Left lobe of liver (tissue), 2 donors: ENCODE data around the gene STK11. TPM values are rescaled to one million over a fixed set of nuclear protein-coding genes. Genes with fewer than 3 reads are reported as not detected.
"Not testable (repeated sequence)": the region's sequence is repeated elsewhere in the genome, so short reads cannot be mapped to it uniquely, and the experiment has no call there.

Experiments
- ATAC-seq: fragments of 200-7000 bp; cut with Tn5 transposase; one replicate; pipeline ENCODE4 v1.9.1; 2020; ENCODE audit warnings: mild to moderate bottlenecking, moderate library complexity
- DNase-seq: peaks from one replicate; pipeline ENCODE4 v3.0.0-alpha.2; 2020; ENCODE audit warnings: low spot score
- total RNA-seq: library from RNA; stranded (reverse); gene quantifications from one replicate; pipeline ENCODE4 v1.2.1, GENCODE V29; 2021
- donor health status: DM: no; HTN: no; CAD: no; lungs with moderate emphysema.
- donor health status: DM: no; HTN: yes; CAD: no.

The STK11 gene
- total RNA-seq, 1 donor from 2014 or later, result 33.1 TPM

DNA sequence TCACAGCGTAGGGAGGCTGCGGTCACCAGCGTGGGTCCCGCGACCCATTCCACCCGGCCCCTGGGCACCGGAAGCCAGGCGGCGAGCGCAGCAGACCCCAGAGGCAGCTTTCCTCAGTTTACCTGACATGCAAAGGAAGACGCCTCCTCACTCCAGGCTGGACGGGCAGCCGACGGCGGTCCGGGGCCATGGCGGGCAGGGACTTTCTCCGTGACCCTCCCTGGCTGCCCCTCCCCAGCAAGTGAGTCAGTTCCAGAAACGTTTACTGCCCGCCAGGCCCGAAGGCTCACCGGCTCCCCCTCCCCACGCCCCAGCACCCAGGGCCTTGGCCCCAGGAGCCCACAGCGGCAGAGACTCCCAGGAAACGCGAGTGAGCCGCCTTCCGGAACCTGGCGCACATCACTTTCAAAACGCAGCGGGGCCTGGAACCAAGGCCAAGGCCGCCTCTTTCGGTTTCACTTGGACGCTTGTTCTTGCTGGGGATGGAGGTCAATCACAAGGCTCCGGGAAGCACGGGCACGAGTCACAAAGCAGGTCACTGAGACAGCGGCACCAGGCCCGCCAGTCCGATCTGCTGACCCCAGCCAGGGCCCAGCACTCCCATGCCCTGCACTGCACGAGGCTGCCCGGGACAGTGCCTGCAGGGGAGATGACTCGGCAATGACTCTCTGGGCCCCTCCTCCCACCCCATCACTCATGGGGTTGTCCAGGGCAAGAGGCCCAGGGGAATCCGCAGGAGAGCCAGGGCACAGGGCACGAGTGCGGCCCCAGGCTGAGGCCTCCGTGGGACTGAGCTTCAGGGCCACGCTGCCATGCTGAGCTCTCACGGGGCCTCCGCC lies 36.8 kb upstream of the STK11 start:
- peak; percentile 88 for DNase-seq
- ATAC-seq, result peak; percentile 60

DNA sequence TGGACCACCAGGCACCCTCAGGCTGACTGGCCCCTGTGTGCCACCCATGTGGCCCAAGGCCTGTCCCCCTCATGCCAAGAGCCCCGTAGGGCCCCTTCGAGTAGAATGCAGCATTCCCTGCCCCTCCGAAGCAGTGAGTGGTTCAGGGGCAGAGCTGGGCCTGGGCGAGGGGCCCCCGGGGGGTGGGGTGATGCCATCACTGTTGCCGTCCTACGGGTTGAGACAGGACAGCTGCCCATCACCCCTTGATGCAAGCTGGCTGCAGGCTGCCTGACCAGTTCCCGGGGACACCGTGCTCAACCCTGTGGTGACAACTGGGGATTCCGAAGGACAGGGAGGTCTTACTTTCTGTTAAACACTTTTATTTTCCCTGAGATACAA lies 36.2 kb upstream of the STK11 start:
- DNase-seq (peak; percentile 49), ATAC-seq (no peak)

DNA sequence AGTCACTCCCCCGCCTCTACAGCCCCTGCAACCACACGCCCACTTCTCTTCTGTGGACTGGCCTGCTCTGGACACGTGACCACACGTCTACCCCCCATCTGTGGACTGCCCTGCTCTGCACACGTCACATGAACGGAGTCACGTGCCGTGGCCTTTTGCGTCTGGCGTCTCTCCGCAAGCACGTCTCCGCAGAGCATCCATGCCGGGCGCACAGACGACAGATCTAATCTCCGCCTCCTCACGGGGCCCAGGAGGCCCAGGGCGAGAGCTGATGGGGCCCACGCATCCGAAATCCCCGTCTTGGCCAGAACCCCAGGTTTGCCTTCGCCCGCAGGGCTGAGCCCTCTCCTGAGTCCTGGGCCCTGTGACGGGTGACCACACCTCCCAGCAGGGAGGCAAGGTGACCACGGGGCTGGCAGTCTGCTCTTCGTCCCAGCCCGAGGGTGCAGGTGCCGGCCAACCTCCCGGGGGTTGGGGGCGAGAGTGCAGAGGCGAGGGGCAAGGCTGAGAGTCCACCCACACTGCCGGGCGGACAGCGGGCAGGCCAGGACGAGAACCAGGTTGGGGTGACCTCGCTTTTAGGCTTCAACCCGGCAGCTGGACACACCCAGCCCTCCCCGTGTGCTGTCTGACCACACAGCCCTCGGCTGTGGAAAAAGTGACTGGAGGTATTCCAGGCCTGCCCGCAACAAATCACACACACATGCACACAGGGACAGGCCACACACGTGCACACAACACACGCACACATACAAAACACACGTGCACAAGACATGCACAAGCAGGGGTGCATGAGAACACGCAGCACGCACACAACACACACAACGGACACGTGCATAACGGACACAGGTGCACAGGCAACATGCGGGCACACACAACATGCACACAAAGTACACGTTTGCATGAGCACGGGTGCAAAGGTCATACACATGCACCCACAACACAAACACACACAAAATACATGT lies 35.4 kb upstream of the STK11 start:
- no peak for ATAC-seq
- DNase-seq, result peak; percentile 52

DNA sequence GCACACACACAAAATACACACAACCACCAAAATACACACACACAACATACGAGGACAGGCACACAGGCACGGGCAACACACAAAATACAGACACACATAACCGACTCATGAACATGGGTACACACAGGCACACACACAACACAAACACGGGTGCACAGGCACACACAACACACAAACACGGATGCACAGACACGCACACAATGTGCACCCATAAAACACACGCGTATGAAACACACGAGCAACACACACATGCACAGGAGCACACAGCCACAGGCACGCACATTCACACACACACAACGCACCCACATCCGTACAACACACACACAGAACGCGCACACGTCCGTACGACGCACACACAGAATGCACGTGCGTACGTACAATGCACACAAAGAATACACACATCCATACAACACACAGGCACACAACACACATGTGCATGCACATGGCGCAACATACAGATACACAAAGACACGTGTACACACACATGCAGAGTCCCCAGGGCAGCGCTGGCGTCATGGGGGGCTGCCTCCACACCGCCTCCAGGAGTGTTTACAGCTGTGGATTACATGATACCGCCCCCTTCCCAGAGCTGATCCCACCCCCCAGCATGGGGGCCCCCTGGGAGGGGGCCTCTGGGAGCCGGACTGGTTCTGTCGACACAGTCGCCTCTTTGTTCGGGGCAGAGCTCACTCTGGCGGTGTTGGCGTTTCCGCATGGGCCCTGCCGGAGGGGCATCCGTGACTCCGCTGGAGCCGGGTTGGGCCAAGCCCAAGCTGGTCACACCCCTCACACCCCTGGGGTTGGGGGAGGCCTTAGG lies 34.4 kb upstream of the STK11 start:
- ATAC-seq, result no peak
- no peak for DNase-seq

DNA sequence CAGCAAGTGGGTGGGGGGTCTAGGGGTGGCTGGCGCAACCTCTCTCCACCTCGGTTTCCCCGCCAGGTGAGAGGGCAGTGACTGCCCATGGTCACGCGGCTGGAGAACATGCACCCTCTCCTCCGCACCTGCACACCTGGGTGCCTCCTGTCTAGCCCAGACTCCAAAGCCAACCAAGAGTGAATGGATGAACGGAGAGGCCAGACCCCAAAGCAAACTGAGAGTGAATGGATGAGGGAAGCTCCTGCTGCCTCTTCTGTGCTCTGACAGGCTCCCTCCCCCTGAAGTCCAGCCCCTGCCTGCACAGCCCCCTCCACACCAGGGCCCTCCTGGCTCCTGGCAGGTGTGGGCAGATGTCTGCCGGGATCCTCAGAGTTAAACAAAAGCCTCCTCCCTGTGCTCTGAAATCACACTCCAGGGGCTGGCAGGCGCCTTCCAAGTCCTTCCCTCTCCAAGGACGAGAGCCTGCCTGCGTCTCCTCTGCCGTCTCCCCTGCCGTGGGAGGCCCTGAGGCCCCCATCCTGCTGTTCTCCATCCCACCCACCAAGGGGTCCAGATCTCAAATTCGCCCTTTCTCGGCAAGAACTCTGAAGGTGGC lies 33.7 kb upstream of the STK11 start:
- ATAC-seq (no peak), DNase-seq (peak; percentile 47)

DNA sequence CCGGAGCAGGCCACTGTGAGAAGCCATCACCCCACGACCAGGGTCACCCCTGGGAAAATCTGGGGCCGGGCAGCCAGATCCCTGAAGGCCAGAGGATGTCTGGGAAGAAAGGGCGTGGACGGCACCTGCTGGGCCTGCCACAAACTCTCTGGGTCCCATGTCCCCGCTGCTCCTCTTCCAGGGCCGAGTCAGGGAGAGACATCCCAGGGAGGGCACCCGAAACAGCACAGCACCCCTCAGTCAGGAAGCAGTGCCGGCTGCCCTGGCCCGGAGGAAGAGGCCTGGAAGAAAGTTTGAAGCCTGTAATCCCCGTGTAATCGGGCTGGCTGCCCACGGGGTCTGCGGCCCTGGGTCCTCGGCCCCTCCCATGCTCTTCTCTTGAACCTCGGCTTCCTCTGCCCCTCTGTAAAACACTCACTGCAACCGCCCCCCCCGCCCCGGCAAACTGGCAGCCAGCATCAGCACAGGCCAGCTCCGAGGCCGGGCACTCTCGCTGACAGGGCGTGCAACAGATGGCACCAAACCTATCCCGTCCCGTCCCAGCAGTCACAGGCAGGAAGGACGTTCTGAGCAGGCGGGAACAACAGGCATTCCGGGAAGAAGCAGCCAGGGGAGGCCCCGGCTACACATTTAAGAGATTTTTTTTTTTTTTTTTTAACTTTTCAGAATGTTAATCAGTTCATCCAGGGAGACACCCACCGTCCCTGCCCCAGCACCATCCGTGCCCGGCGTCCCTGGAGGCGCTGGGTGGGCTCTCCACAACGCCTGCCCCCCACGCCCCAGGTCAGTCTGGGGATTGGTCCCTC lies 33.0 kb upstream of the STK11 start:
- peak; percentile 70 for ATAC-seq

DNA sequence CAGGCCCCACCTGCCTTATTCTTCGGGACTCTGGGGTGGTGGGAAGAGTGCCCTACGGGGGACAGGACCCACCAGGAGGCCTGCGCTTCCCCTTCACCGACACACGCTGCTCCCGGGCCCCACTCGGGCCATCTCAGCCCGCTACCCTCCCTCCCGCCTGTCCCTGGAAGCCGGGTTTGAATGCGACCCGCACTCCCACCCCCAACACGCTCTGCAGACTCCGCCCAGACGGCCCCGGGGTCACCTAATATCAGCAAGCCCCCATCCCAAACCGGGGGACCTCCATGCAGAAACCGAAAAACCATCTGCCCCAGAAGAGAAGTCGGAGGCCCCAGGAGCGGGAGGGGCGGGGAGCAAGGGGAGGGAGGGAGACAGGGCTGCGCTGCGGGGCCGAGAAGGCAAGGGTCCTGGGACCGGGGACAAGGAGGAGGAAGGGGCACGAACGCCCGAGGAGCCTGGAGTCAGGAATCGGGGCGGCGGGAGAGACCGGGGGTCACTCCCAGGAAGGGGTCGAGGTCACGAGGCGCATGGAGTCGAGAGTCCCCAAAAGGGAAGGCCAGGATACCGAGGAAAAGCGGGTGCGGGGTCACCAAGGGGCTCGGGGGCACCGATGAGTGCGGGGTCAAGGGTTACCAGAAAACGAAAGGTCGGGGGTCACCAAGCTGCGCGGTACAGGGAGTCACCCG lies 32.3 kb upstream of the STK11 start:
- DNase-seq (peak; percentile 62), ATAC-seq (peak; percentile 18)

More for the DNA sequence above, 33.0 kb upstream of the STK11 start:
- DNase-seq, result peak; percentile 82

DNA sequence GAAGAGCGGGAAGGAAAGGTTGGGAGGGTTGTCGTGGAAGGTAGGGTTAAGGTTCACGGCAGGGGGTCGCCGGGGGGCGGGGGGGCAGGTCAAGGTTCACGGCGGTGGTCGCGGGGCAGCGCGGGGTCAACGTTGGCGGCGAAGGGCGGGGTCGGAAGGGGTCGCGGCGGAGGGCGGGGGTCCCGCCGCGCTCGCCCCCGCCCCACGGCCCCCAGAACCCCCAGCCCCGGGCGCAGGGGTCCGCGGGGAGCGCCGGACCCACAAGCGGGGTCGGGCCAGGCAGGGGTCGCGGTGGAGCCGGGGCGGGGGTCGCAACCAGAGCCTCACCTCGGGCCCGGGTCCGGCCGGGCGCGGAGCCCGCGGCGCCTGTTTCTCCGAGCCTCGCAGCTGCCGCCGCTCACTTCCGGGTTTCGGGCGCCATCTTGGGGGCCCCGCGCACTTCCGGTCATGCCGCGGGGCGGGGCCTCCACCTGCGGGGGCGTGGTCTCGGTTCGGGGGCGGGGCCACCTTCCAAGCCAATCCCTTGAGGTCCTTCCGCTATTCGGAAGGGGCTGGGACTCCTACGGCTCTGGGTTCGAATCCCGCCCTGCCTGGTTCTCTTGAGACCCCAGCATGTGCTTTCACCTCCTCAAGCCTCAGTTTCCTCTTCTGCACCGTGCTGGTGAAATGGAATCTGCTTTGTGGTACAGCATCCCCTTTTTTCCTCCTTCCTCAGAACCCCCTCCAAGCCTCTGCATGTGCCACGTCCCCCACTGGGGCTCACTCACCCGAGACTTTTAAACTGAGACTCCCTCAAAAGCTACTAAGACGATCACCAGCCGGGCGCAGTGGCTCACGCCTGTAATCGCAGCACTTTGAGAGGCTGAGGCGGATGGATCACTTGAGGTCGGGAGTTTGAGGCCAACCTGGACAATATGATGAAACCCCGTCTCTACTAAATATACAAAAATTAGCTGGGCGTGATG lies 31.5 kb upstream of the STK11 start, which contains the start of gene SBNO2:
Gene SBNO2 (minus strand): TSS at position 424 of the 965 bp plus-strand sequence. CDS start 19,992 bp downstream, outside the sequence.
- peak; percentile 92 for DNase-seq
- ATAC-seq, result peak; percentile 76

DNA sequence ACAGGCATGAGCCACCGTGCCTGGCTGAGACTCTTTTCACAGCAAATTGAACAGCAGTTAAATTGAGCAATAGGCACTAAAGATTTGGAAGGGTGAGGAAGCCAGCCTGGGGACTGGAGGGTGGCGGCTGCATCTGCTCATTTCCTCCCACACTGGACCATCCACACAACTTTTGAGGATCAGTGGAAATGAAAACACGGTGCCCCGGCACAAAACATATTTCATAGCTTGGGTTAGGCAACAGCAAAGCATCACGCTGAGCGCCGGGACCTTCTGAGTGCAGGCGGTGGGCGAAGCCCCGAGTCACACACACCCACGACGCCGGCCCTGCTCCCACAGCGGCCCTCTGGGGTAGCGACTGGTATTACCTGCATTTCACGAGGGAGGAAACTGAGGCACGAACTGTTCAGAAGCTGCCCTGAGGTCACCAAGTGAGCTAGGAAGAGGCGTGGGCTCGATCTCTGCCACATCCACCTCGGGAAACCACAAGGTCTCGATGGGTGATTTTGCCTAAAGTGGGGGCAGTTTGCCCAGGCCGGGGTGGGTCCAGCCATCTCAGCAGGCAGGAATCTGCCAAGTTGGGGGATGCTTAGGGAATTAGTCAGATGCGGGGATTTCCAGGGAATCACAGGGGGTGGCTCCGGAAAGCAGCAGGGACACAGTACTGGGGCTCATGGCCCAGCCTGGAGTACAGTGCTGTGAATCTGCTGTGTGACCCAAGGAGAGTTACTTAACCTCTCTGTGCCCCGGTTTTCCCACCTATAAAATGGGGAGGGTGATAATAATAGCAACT lies 28.1 kb upstream of the STK11 start:
- ATAC-seq (no peak), DNase-seq (no peak)

DNA sequence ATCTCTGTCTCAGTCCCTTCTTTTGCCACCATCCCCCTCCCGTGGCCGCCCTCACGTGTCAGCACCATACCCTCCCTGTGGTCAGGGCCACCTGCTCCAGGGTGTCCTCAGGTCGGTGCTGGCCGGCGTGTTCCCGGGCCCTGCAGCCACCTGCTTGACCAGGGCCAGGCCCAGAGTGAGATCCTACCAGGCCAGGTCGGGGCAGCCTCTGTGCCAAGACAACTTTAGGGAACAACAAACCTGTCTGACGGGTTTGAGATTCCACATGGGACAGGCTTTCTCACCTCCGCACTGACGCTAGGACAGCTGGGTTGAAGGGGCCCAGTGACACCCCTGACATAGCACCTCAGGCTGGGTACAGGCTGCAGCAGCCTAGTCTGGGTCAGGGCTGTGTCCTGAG lies 24.0 kb upstream of the STK11 start:
- DNase-seq (no peak), ATAC-seq (peak; percentile 15)

DNA sequence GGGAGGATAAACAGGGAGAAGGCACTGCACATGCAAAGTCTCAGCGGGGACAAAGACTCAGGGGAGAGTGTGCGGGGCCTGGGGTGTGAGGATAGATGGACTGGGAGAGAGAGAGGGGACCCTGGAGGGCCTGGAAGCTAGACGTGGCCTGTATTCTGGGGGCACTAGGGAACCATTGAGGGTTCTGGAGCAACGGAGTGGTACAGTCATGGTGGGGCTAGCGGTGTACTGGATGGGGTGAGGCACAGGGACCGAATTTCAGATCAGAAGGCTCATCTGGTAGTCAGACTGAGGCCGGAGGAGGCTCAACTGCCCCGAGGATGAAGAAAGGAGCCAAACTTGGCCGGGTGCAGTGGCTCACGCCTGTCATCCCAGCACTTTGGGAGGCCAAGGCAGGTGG lies 23.5 kb upstream of the STK11 start:
- no peak for ATAC-seq
- DNase-seq, result no peak

DNA sequence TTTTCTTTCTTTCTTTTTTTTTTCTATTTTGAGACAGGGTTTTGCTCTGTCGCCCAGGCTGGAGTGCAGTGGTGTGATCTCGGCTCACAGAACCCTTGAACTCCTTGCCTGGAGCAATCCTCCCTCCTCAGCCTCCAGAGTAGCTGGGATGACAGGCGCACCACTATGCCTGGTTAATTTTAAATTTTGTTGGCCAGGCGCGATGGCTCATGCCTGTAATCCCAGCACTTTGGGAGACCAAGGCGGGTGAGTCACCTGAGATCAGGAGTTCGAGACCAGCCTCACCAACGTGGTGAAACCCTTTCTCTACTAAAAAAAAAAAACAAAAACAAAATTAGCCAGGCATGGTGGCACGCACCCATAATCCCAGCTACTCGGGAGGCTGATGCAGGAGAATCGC lies 22.9 kb upstream of the STK11 start:
- ATAC-seq (no peak), DNase-seq (no peak)

DNA sequence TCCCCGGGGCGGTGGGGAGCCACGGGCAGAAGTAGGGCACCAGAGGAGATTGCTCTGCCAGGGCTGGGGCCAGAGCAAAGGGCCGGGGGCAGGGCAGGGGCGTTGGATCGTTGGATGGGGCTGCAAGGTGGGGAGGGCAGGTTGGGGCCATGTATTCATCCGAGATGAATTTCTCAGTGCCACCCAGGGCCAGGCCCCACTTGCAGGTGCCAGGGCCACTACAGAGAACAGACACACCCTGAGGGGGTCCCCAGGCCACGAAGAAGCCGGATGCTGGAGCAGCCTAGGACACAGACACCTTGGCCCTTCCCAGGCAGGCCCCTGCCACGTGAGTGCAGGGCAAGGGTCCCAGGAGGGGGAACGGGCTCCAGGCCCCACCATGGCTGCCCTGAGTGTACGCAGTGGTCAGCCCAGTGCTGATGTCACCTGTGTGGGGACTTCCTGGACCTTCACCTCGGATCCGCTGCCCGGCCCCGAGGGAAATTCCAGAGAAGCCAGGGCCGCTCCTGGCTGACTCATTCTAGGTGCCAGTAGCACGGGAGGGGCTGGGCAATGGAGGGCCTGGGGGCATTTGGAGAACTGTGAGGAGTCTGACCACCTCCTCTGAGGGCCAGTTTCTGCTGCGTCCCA lies 21.9 kb upstream of the STK11 start:
- ATAC-seq, result peak; percentile 69
- peak; percentile 54 for DNase-seq

DNA sequence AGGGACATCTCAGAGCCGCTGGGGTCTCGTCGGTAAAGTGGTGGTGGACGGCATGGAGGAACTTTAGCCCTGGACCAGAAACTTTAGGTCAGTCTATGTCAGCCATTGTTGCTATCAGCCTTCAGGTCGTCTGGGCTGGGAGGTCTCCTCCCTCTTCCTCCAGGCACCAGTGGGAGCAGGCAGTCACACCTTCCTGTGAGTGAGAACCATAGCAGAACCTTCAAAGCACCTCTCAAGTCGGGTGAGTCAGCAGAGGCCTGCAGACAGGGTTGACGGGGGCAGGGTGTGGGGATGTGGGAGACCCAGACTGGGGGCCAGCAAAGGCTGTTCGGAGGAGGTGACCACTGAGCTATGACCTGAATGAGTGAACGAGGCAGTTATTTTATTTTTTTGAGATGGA lies 16.2 kb upstream of the STK11 start:
- DNase-seq, result no peak
- no peak for ATAC-seq

DNA sequence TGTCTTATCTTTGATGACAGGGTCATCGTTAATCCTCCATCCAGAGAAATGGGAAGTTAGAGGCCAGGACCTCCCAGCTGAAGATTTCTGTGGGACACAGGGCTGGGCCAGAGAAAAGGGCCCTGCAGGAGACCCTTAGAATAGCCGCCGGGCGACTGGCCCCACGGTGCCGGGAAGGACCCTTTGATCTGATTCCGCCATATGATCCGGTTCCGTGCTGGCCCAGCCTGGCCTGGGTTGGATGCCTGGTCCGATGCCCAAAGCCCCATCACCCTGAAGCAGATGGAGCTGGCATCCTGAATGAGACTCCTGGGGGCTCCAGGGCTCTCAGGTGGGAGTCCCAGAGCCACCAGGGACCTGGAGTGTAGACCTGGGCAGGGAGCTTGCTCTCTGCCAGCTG lies 6.0 kb upstream of the STK11 start:
- DNase-seq (no peak), ATAC-seq (no peak)

DNA sequence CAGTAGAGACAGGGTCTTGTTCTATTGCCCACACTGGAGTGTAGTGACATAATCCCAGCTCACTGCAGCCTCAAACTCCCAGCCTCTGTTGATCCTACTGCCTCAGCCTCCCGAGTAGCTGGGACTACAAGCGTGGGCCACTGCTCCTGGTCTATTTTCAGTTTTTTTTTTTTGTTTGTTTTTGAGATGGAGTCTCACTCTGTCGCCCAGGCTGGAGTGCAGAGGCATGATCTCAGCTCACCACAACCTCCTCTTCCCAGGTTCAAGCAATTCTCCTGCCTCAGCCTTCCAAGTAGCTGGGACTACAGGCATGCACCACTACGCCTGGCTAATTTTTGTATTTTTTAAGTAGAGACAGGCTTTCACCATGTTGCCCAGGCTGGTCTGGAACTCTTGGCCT lies 5.0 kb upstream of the STK11 start:
- DNase-seq, ATAC-seq: not testable (repeated sequence)
